H9 (cell line): Measurements from ENCODE around the gene DBET. TPM values are rescaled to one million over a fixed set of nuclear protein-coding genes. Genes with fewer than 3 reads are reported as not detected.
A peak's percentile ranks its signal among the peaks of the same experiment; 100 is the strongest.

ENCODE experiments used
- DNase-seq: peaks from one replicate; pipeline ENCODE4 v3.0.0-alpha.2; 2017
- H2AFZ ChIP-seq: one replicate; pipeline ENCODE4 v1.6.1; 2013; ENCODE audit warnings: mild to moderate bottlenecking, low read length, control low read depth, moderate library complexity
- H2AK5ac ChIP-seq: 2 replicates; pipeline ENCODE4 v1.6.1; 2013; ENCODE audit warnings: low read length, control low read depth, mixed read lengths; ENCODE audit not compliant: insufficient read length
- H2BK120ac ChIP-seq: one replicate; pipeline ENCODE4 v1.6.1; 2013; ENCODE audit warnings: low read depth, mild to moderate bottlenecking, low read length, control low read depth, inconsistent platforms; ENCODE audit not compliant: poor library complexity, severe bottlenecking
- H2BK12ac ChIP-seq: 2 replicates; pipeline ENCODE4 v1.6.1; 2013; ENCODE audit warnings: low read length, control low read depth, mixed read lengths, low read depth; ENCODE audit not compliant: insufficient read length
- H2BK15ac ChIP-seq: 2 replicates; pipeline ENCODE4 v1.6.1; 2013; ENCODE audit warnings: low read depth, low read length, control low read depth
- H2BK20ac ChIP-seq: one replicate; pipeline ENCODE4 v1.6.1; 2013; ENCODE audit warnings: low read depth, mild to moderate bottlenecking, low read length, control low read depth, inconsistent platforms; ENCODE audit not compliant: poor library complexity, severe bottlenecking
- H2BK5ac ChIP-seq: 2 replicates; pipeline ENCODE4 v1.6.1; 2013; ENCODE audit warnings: low read length, control low read depth, mixed read lengths; ENCODE audit not compliant: insufficient read length
- H3K14ac ChIP-seq: 2 replicates; pipeline ENCODE4 v1.6.1; 2013; ENCODE audit warnings: low read length, control low read depth; ENCODE audit not compliant: insufficient read depth
- H3K18ac ChIP-seq: 2 replicates; pipeline ENCODE4 v1.6.1; 2013; ENCODE audit warnings: low read depth, mild to moderate bottlenecking, mixed read lengths, low read length, control low read depth; ENCODE audit not compliant: insufficient read length
- H3K23ac ChIP-seq: 2 replicates; pipeline ENCODE4 v1.6.1; 2013; ENCODE audit warnings: low read length, control low read depth, mixed read lengths, low read depth; ENCODE audit not compliant: insufficient read length
- H3K23me2 ChIP-seq: 2 replicates; pipeline ENCODE4 v1.6.1; 2013; ENCODE audit warnings: low read depth, mild to moderate bottlenecking, mixed read lengths, low read length, control low read depth; ENCODE audit not compliant: insufficient read length, poor library complexity, severe bottlenecking
- H3K27ac ChIP-seq: 2 replicates; pipeline ENCODE4 v1.5.1; 2013; ENCODE audit warnings: low read length, control low read depth, mixed read lengths, low read depth; ENCODE audit not compliant: insufficient read length
- H3K27me3 ChIP-seq: 2 replicates; pipeline ENCODE4 v1.6.1; 2013; ENCODE audit warnings: low read length, control low read depth, inconsistent platforms; ENCODE audit not compliant: insufficient read depth
- H3K4ac ChIP-seq: 2 replicates; pipeline ENCODE4 v1.6.1; 2013; ENCODE audit warnings: low read depth, mild to moderate bottlenecking, control low read depth, inconsistent platforms, low read length, moderate library complexity
- H3K4me1 ChIP-seq: 2 replicates; pipeline ENCODE4 v1.6.1; 2013; ENCODE audit warnings: low read length, control low read depth, inconsistent platforms; ENCODE audit not compliant: insufficient read depth
- H3K4me2 ChIP-seq: 2 replicates; pipeline ENCODE4 v1.6.1; 2013; ENCODE audit warnings: low read length, control low read depth, mixed read lengths; ENCODE audit not compliant: insufficient read length, insufficient read depth
- H3K56ac ChIP-seq: 2 replicates; pipeline ENCODE4 v1.6.1; 2013; ENCODE audit warnings: low read depth, mild to moderate bottlenecking, mixed read lengths, low read length, control low read depth; ENCODE audit not compliant: insufficient read length
- H3K79me1 ChIP-seq: 2 replicates; pipeline ENCODE4 v1.6.1; 2013; ENCODE audit warnings: low read depth, mild to moderate bottlenecking, moderate library complexity, low read length, control low read depth, inconsistent platforms; ENCODE audit not compliant: insufficient read depth, poor library complexity, severe bottlenecking
- H3K79me2 ChIP-seq: 2 replicates; pipeline ENCODE4 v1.6.1; 2013; ENCODE audit warnings: low read length, control low read depth, inconsistent platforms; ENCODE audit not compliant: insufficient read depth
- H3K9ac ChIP-seq: 2 replicates; pipeline ENCODE4 v1.6.1; 2013; ENCODE audit warnings: low read length, control low read depth, mixed read lengths; ENCODE audit not compliant: insufficient read length; ENCODE audit errors: extremely low read depth
- H3K9me3 ChIP-seq: one replicate; pipeline ENCODE4 v1.6.1; 2013; ENCODE audit warnings: low read depth, low read length, inconsistent platforms; ENCODE audit not compliant: control insufficient read depth
- H3T11ph ChIP-seq: one replicate; pipeline ENCODE4 v1.6.1; 2013; ENCODE audit warnings: mild to moderate bottlenecking, low read length, control low read depth, inconsistent platforms
- H4K20me1 ChIP-seq: one replicate; pipeline ENCODE4 v1.6.1; 2013; ENCODE audit not compliant: control insufficient read depth, insufficient read length, insufficient read depth
- H4K5ac ChIP-seq: 2 replicates; pipeline ENCODE4 v1.6.1; 2013; ENCODE audit warnings: low read depth, mild to moderate bottlenecking, mixed read lengths, low read length, control low read depth; ENCODE audit not compliant: insufficient read length
- H4K8ac ChIP-seq: replicated peaks from 2 replicates; pipeline ENCODE4 v1.6.1; 2013; ENCODE audit warnings: low read length, control low read depth, mixed read lengths, low read depth; ENCODE audit not compliant: insufficient read length
- H4K91ac ChIP-seq: 2 replicates; pipeline ENCODE4 v1.6.1; 2013; ENCODE audit warnings: low read depth, mild to moderate bottlenecking, moderate library complexity, mixed read lengths, low read length, control low read depth; ENCODE audit not compliant: insufficient read length
- H3K27ac Mint-ChIP-seq, 3 experiments: 2 replicates in 2 of 3; 3 replicates in 1 of 3; pipeline ENCODE4 v1.8.0; 2020 to 2021; ENCODE audit warnings: mixed read lengths in 3 of 3, mild to moderate bottlenecking in 1 of 3, moderate library complexity in 1 of 3
- H3K27me3 Mint-ChIP-seq: 2 replicates; pipeline ENCODE4 v1.8.0; 2021; ENCODE audit warnings: low read depth, mild to moderate bottlenecking, moderate library complexity, mixed read lengths
- H3K36me3 Mint-ChIP-seq, 3 experiments: 2 replicates in 2 of 3; 3 replicates in 1 of 3; pipeline ENCODE4 v1.8.0; 2020 to 2021; ENCODE audit warnings: low read depth in 3 of 3, mixed read lengths in 3 of 3; ENCODE audit not compliant: insufficient read depth in 1 of 3
- H3K4me1 Mint-ChIP-seq, 2 experiments: 2 replicates each; pipeline ENCODE4 v1.8.0; 2020; ENCODE audit warnings: mixed read lengths in 2 of 2
- H3K4me3 Mint-ChIP-seq, 2 experiments: 2 replicates in 1 of 2; 3 replicates in 1 of 2; pipeline ENCODE4 v1.8.0; 2020 to 2021; ENCODE audit warnings: mild to moderate bottlenecking in 2 of 2, mixed read lengths in 2 of 2, moderate library complexity in 1 of 2
- H3K9me3 Mint-ChIP-seq, 2 experiments: 2 replicates in 1 of 2; 3 replicates in 1 of 2; pipeline ENCODE4 v1.8.0; 2020; ENCODE audit warnings: mild to moderate bottlenecking in 2 of 2, mixed read lengths in 2 of 2, moderate library complexity in 1 of 2
- CTCF ChIP-seq: fragments of 200-600 bp; sonication (generic); conservative IDR thresholded peaks from 3 replicates; pipeline ENCODE4 v1.8.0; 2021; ENCODE audit warnings: antibody characterized with exemption, mild to moderate bottlenecking
- WGBS: extraction: QIAGEN DNeasy Blood & Tissue Kit; methylation state at CpG from one replicate; pipeline ENCODE4 v1.1.7; 2013; ENCODE audit warnings: missing lambda C conversion rate, low lambda C conversion rate, mixed read lengths; ENCODE audit not compliant: insufficient read length; ENCODE audit errors: extremely low coverage; 5-methylcytosine and 5-hydroxymethylcytosine counted together
- total RNA-seq: library from RNA; stranded (reverse); gene quantifications from 2 replicates; pipeline ENCODE4 v1.2.1, GENCODE V29; 2021

The DBET gene
- total RNA-seq, 1 experiment from 2014 or later = not detected

GRCh38 chr4:190018201-190018920, 45.9 kb upstream of the DBET start:
- H3K79me2 ChIP-seq = no peaks in the 10 kb centered on the region
- no peak overlapping the region for H2AFZ ChIP-seq
- no peak overlapping the region for H2BK12ac ChIP-seq
- H2BK15ac ChIP-seq = no peak overlapping the region
- H3K27me3 ChIP-seq = peaks cover 45% of the 10 kb centered on the region
- no peak overlapping the region for H3K18ac ChIP-seq
- H3K4me1 ChIP-seq = no peaks in the 10 kb centered on the region
- H2AK5ac ChIP-seq = no peak overlapping the region
- H3K9me3 Mint-ChIP-seq = peaks cover 67 to 83% of the 10 kb centered on the region in 2 experiments
- H3K36me3 Mint-ChIP-seq = peaks cover 31 to 47% (median 33%) of the 10 kb centered on the region in 3 experiments
- H4K91ac ChIP-seq = no peak overlapping the region
- no peak for DNase-seq
- no peaks in the 10 kb centered on the region for H3K79me1 ChIP-seq
- no peak for TF ChIP-seq CTCF
- no peak overlapping the region for H2BK5ac ChIP-seq
- H3K56ac ChIP-seq = no peak overlapping the region
- no CpG with 5 or more reads among the region's 38 CpGs for WGBS
- no peak overlapping the region for H3K27ac Mint-ChIP-seq
- H2BK20ac ChIP-seq = no peak overlapping the region
- H3K27me3 Mint-ChIP-seq = peaks cover 6% of the 10 kb centered on the region
- peak overlapping the region; percentile 16 for H3K4me2 ChIP-seq
- no peaks in the 10 kb centered on the region for H3K4me1 Mint-ChIP-seq
- no peak overlapping the region for H3K9ac ChIP-seq
- H3K23ac ChIP-seq = no peak overlapping the region
- H3K4me3 Mint-ChIP-seq = no peak overlapping the region
- no peak overlapping the region for H3K27ac ChIP-seq
- no peaks in the 10 kb centered on the region for H4K20me1 ChIP-seq
- no peak overlapping the region for H3T11ph ChIP-seq
- H3K23me2 ChIP-seq = peaks cover 8% of the 10 kb centered on the region
- H2BK120ac ChIP-seq = no peak overlapping the region
- H3K9me3 ChIP-seq = peaks cover 30% of the 10 kb centered on the region
- H3K4ac ChIP-seq = no peak overlapping the region
- no peak overlapping the region for H3K14ac ChIP-seq
- no peak overlapping the region for H4K5ac ChIP-seq
- H4K8ac ChIP-seq = no peak overlapping the region
